K562 (cell line): Measurements from ENCODE around the gene CUTC. TPM values are rescaled to one million over a fixed set of nuclear protein-coding genes. Genes with fewer than 3 reads are reported as not detected.

Experiments
- ATAC-seq: fragments of 200-7000 bp; cut with Tn5 transposase; 3 replicates; pipeline ENCODE4 v1.9.1; 2020; ENCODE audit warnings: moderate library complexity
- BruUV-seq: library from RNA; stranded (reverse); fragments of 400-500 nt; replicated peaks from 2 replicates; lab custom pipeline; 2021; lab: Mats Ljungman, UMichigan
- CTCF ChIA-PET: fragments of 300-600 bp; formaldehyde crosslinking; extraction: SDS; loops from one replicate; lab custom pipeline; 2021; ENCODE audit warnings: low intra/inter-chr PET ratio; lab: Yijun Ruan, JAX
- POLR2A ChIA-PET: fragments of 300-600, 350-650 bp; sonication (Branson Sonifier 250); formaldehyde crosslinking; extraction: SDS; loops from one replicate; lab custom pipeline; 2021; ENCODE audit warnings: antibody characterized with exemption, inconsistent platforms; lab: Yijun Ruan, JAX
- DNase-seq, 4 experiments: peaks; one replicate each; pipeline versions ENCODE4 v3.0.0 to v3.0.0-alpha.2; 2011 to 2018; ENCODE audit warnings: low spot score in 3 of 4, mixed read lengths in 3 of 4; ENCODE audit errors: extremely low read depth in 1 of 4
- FAIRE-seq: peaks from 2 replicates; lab custom pipeline; 2011; peaks lifted over from hg19 to GRCh38; lab: Jason Lieb, UNC
- H2AFZ ChIP-seq: 2 replicates; pipeline ENCODE4 v1.6.0; 2011; ENCODE audit warnings: low read depth, low read length, control low read depth, inconsistent platforms
- H3K27ac ChIP-seq: fragments of 200-600 bp; 3 replicates; pipeline ENCODE4 v1.8.0; 2011; ENCODE audit warnings: low read depth, mild to moderate bottlenecking, control low read depth, inconsistent platforms, low read length, moderate library complexity, mixed read lengths; ENCODE audit errors: extremely low read depth
- H3K27me3 ChIP-seq, 2 experiments: fragments of 300-600 bp in 1 of 2; 2 replicates in 1 of 2; 3 replicates in 1 of 2; pipeline versions ENCODE4 v1.6.0 to v1.8.0; 2011; ENCODE audit warnings: inconsistent platforms in 2 of 2, low read length in 2 of 2, mild to moderate bottlenecking in 1 of 2, mixed read lengths in 1 of 2, moderate library complexity in 1 of 2; ENCODE audit not compliant: control insufficient read depth in 2 of 2, insufficient read depth in 2 of 2
- H3K36me3 ChIP-seq: fragments of 300-600 bp; 3 replicates; pipeline ENCODE4 v1.8.0; 2011; ENCODE audit warnings: mild to moderate bottlenecking, low read length, inconsistent platforms; ENCODE audit not compliant: control insufficient read depth, insufficient read depth
- H3K4me1 ChIP-seq, 2 experiments: fragments of 200-600 bp in 1 of 2; replicated peaks in 1 of 2; 2 replicates in 1 of 2; 3 replicates in 1 of 2; pipeline versions ENCODE4 v1.5.1 to v1.8.0; 2011; ENCODE audit warnings: inconsistent platforms in 2 of 2, low read length in 2 of 2, mild to moderate bottlenecking in 1 of 2, mixed read lengths in 1 of 2, moderate library complexity in 1 of 2; ENCODE audit not compliant: control insufficient read depth in 2 of 2, insufficient read depth in 2 of 2
- H3K4me2 ChIP-seq: 2 replicates; pipeline ENCODE4 v1.6.1; 2011; ENCODE audit warnings: low read length, control low read depth, inconsistent platforms, mixed read lengths; ENCODE audit not compliant: insufficient read depth
- H3K4me3 ChIP-seq: fragments of 200-600 bp; sonication (generic), shearing (Covaris generic); 2 replicates; pipeline ENCODE4 v1.5.1; 2016; ENCODE audit warnings: control low read depth, inconsistent platforms
- H3K79me2 ChIP-seq: fragments of 200-600 bp; 3 replicates; pipeline ENCODE4 v1.8.0; 2011; ENCODE audit warnings: low read length, inconsistent platforms; ENCODE audit not compliant: control insufficient read depth, insufficient read depth
- H3K9ac ChIP-seq, 2 experiments: 2 replicates each; pipeline versions ENCODE4 v1.6.0 to v1.6.1; 2011; ENCODE audit warnings: low read depth in 2 of 2, low read length in 2 of 2, control low read depth in 1 of 2, inconsistent platforms in 1 of 2, mild to moderate bottlenecking in 1 of 2, mixed read lengths in 1 of 2; ENCODE audit not compliant: insufficient read depth in 1 of 2
- H3K9me1 ChIP-seq: one replicate; pipeline ENCODE4 v1.6.0; 2011; ENCODE audit warnings: inconsistent platforms, mild to moderate bottlenecking, low read length, moderate library complexity; ENCODE audit not compliant: control insufficient read depth, insufficient read depth
- H3K9me3 ChIP-seq: replicated peaks from 2 replicates; pipeline ENCODE4 v1.5.1; 2011; ENCODE audit warnings: low read depth, low read length, inconsistent platforms; ENCODE audit not compliant: control insufficient read depth, insufficient read depth
- H4K20me1 ChIP-seq: replicated peaks from 2 replicates; pipeline ENCODE4 v1.6.1; 2011; ENCODE audit warnings: low read length, inconsistent platforms, mixed read lengths; ENCODE audit not compliant: control insufficient read depth, insufficient read depth
- CBX8 ChIP-seq: fragments of 200-600 bp; sonication (generic); IDR thresholded peaks from 2 replicates; pipeline ENCODE4 v1.6.1; 2012; ENCODE audit warnings: borderline replicate concordance, mixed run types, low read depth, mild to moderate bottlenecking, moderate library complexity, mixed read lengths, low read length, control low read depth, inconsistent platforms; ENCODE audit not compliant: poor library complexity, severe bottlenecking; ENCODE audit errors: extremely low read depth
- MAFF ChIP-seq: IDR thresholded peaks from 2 replicates; pipeline ENCODE4 v1.6.1; 2012; ENCODE audit warnings: low read length, improper control_type of control experiment
- MAX ChIP-seq: sonication (generic); formaldehyde crosslinking; IDR thresholded peaks from 2 replicates; pipeline ENCODE4 v1.9.0; 2022; ENCODE audit warnings: mild to moderate bottlenecking, missing genetic modification reagents
- PURB ChIP-seq: sonication (generic); formaldehyde crosslinking; IDR thresholded peaks from 2 replicates; pipeline ENCODE4 v1.9.0; 2021; ENCODE audit warnings: low read depth, mild to moderate bottlenecking, missing genetic modification reagents
- ZNF316 ChIP-seq: fragments of 450-650 bp; IDR thresholded peaks from 2 replicates; pipeline ENCODE4 v1.6.1; 2016
- WGBS: fragments of 100-300 bp; shearing (Covaris generic); methylation state at CpG from one replicate; pipeline ENCODE4 v1.1.6; 2016; ENCODE audit warnings: low coverage, mixed read lengths; ENCODE audit not compliant: insufficient coverage; ENCODE audit errors: missing lambda C conversion rate; 5-methylcytosine and 5-hydroxymethylcytosine counted together
- in situ Hi-C: fragments of 300-500 bp; cut with MboI; formaldehyde crosslinking; loops from 4 replicates; pipeline ENCODE4 v1.15.0; 2018; ENCODE audit warnings: inconsistent platforms, mixed read lengths
- intact Hi-C: fragments of 100-400 bp; cut with micrococcal nuclease; formaldehyde crosslinking; loops from 2 replicates; pipeline ENCODE4 v1.14.2; 2022
- polyA plus RNA-seq, 8 experiments: library from polyadenylated mRNA; depleted of rRNA in 4 of 8; stranded (reverse) in 5 of 8; unstranded in 3 of 8; fragments of >200 nt; fragmentation: Nextera tagmentation in 2 of 8; fragmentation: Illumina TruSeq in 1 of 8; extraction: Ambion mirVana in 2 of 8; extraction: Trizol in 1 of 8; gene quantifications; 2 replicates each; pipeline versions ENCODE4 v1.2.1 to v1.2.3, GENCODE V29; 2011 to 2014; ENCODE audit warnings: inconsistent platforms in 1 of 8, missing spikeins in 1 of 8
- total RNA-seq, 7 experiments: library from RNA; depleted of rRNA in 6 of 7; stranded (reverse); fragments of >200 nt in 6 of 7; fragmentation: Illumina TruSeq in 2 of 7; extraction: Trizol in 2 of 7; gene quantifications; 2 replicates each; pipeline versions ENCODE4 v1.2.1 to v1.2.3, GENCODE V29; 2011 to 2021; ENCODE audit warnings: low replicate concordance in 1 of 7
- TF ChIP-seq, protein P1 (sequence below): sonication (generic); formaldehyde crosslinking; IDR thresholded peaks from 2 replicates; pipeline ENCODE4 v1.8.1; 2023; ENCODE audit warnings: mild to moderate bottlenecking, missing genetic modification reagents

CUTC gene
- total and polyA plus RNA-seq, 9 of the 15 experiments (the other 6 are each of a cell fraction or from before 2014, with no cell fraction given), result 18.6 to 69.3 (median 32.3) TPM

DNA sequence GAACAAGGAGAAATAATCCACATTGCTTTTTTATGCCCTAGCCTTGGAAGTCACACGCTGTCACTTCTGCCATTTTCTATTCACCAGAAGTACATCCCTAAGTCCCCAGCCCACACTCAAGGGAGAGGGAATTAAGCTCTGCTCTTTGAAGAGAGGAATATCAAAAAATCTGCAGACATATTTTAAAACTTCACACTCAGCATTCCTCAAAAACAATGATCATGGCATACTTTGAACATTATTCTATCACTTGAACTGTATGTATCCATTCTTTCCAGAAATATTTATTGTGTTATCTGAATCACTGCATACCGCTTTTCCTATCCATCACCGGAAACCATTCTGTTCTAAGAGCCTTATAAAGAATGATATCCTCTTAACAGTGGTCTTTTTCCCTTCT lies 59.8 kb downstream of the CUTC start:
- Histone ChIP-seq H3K79me2 (no peaks in the 10 kb centered on the region), H3K36me3 (no peaks in the 10 kb centered on the region), H3K27ac (no peak overlapping the region), H2AFZ (no peak overlapping the region), H3K9me3 (no peaks in the 10 kb centered on the region), H3K9ac (no peak overlapping the region), H3K9me1 (no peaks in the 10 kb centered on the region), H4K20me1 (no peaks in the 10 kb centered on the region), H3K4me2 (no peak overlapping the region), H3K4me1 (no peaks in the 10 kb centered on the region), H3K4me3 (no peak overlapping the region), H3K27me3 (peaks cover 6 to 13% of the 10 kb centered on the region in 2 experiments; a peak in 4 of 5 replicates)
- ATAC-seq (no peak), DNase-seq (no peak), FAIRE-seq (no peak)
- POLR2A ChIA-PET, result no interaction called here
- no peak for TF ChIP-seq MAX (CRISPR knock-in tag)
- TF ChIP-seq CBX8, result no peak
- TF ChIP-seq, protein P1, sequence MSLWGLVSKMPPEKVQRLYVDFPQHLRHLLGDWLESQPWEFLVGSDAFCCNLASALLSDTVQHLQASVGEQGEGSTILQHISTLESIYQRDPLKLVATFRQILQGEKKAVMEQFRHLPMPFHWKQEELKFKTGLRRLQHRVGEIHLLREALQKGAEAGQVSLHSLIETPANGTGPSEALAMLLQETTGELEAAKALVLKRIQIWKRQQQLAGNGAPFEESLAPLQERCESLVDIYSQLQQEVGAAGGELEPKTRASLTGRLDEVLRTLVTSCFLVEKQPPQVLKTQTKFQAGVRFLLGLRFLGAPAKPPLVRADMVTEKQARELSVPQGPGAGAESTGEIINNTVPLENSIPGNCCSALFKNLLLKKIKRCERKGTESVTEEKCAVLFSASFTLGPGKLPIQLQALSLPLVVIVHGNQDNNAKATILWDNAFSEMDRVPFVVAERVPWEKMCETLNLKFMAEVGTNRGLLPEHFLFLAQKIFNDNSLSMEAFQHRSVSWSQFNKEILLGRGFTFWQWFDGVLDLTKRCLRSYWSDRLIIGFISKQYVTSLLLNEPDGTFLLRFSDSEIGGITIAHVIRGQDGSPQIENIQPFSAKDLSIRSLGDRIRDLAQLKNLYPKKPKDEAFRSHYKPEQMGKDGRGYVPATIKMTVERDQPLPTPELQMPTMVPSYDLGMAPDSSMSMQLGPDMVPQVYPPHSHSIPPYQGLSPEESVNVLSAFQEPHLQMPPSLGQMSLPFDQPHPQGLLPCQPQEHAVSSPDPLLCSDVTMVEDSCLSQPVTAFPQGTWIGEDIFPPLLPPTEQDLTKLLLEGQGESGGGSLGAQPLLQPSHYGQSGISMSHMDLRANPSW (CRISPR knock-in tag), result no peak
- TF ChIP-seq PURB (CRISPR knock-in tag), result no peak
- TF ChIP-seq ZNF316, result 0 out of 2 replicates have a peak, but pooled peaks have one; percentile 21
- no peak for TF ChIP-seq MAFF
- no TSS peak for BruUV-seq
- CTCF ChIA-PET, result no interaction called here
- 4% methylated on average over 3 of the region's 3 CpGs for WGBS
- in situ Hi-C loops (no loop called here), intact Hi-C loops (no loop called here)
